WTC11 (cell line): ENCODE data around the gene P2RX6. TPM values are rescaled to one million over a fixed set of nuclear protein-coding genes. Genes with fewer than 3 reads are reported as not detected.

Experiments
- ATAC-seq: fragments of 200-7000 bp; cut with Tn5 transposase; 2 replicates; pipeline ENCODE4 v1.10.0; 2021; ENCODE audit warnings: mild to moderate bottlenecking, moderate library complexity
- CTCF ChIA-PET: fragments of 300-600 bp; sonication (Branson Sonifier 250); formaldehyde crosslinking; loops from one replicate; lab custom pipeline; 2021; ENCODE audit warnings: antibody characterized with exemption; lab: Charles Lee
- POLR2A ChIA-PET: fragments of 350-600 bp; sonication (Branson Sonifier 250); formaldehyde crosslinking; loops from one replicate; lab custom pipeline; 2021; ENCODE audit warnings: antibody characterized with exemption; lab: Charles Lee
- DNase-seq: peaks from one replicate; pipeline ENCODE4 v3.0.0; 2021; ENCODE audit warnings: low spot score
- H3K27ac Mint-ChIP-seq: 2 replicates; pipeline ENCODE4 v1.8.0; 2021; ENCODE audit warnings: mixed read lengths
- H3K27me3 Mint-ChIP-seq: 2 replicates; pipeline ENCODE4 v1.8.0; 2021; ENCODE audit warnings: low read depth, mild to moderate bottlenecking, moderate library complexity, mixed read lengths
- H3K36me3 Mint-ChIP-seq: 2 replicates; pipeline ENCODE4 v1.8.0; 2021; ENCODE audit warnings: mixed read lengths
- H3K4me1 Mint-ChIP-seq: 2 replicates; pipeline ENCODE4 v1.8.0; 2022; ENCODE audit warnings: mixed read lengths
- H3K4me3 Mint-ChIP-seq: 2 replicates; pipeline ENCODE4 v1.8.0; 2021; ENCODE audit warnings: mild to moderate bottlenecking, moderate library complexity, mixed read lengths
- H3K9me3 Mint-ChIP-seq: 2 replicates; pipeline ENCODE4 v1.8.0; 2021; ENCODE audit warnings: mixed read lengths
- ELF4 ChIP-seq: sonication (generic); formaldehyde crosslinking; IDR thresholded peaks from 2 replicates; pipeline ENCODE4 v1.8.1; 2022; ENCODE audit warnings: low read depth, mild to moderate bottlenecking, moderate library complexity, missing genetic modification reagents
- ESRRA ChIP-seq: sonication (generic); formaldehyde crosslinking; IDR thresholded peaks from 2 replicates; pipeline ENCODE4 v1.8.1; 2022; ENCODE audit warnings: mild to moderate bottlenecking, missing genetic modification reagents, borderline replicate concordance
- NFE2L1 ChIP-seq: sonication (generic); formaldehyde crosslinking; IDR thresholded peaks from 2 replicates; pipeline ENCODE4 v1.8.1; 2023; ENCODE audit warnings: missing genetic modification reagents
- RORB ChIP-seq: fragments of 250-450 bp; sonication (Bioruptor Pico); IDR thresholded peaks from 2 replicates; pipeline ENCODE4 v1.9.0; 2021; ENCODE audit warnings: mild to moderate bottlenecking
- SMAD3 ChIP-seq: sonication (generic); formaldehyde crosslinking; IDR thresholded peaks from 2 replicates; pipeline ENCODE4 v1.8.0; 2022; ENCODE audit warnings: missing genetic modification reagents, mild to moderate bottlenecking, borderline replicate concordance
- ZNF138 ChIP-seq: sonication (generic); formaldehyde crosslinking; conservative IDR thresholded peaks from 2 replicates; pipeline ENCODE4 v1.8.1; 2022; ENCODE audit warnings: mild to moderate bottlenecking, moderate library complexity, missing genetic modification reagents
- ZNF396 ChIP-seq: fragments of 250-450 bp; sonication (Bioruptor Pico); IDR thresholded peaks from 2 replicates; pipeline ENCODE4 v1.8.0; 2021; ENCODE audit warnings: mild to moderate bottlenecking, moderate library complexity, borderline replicate concordance
- ZNF416 ChIP-seq: fragments of 250-450 bp; sonication (Bioruptor Pico); IDR thresholded peaks from 2 replicates; pipeline ENCODE4 v1.9.0; 2021; ENCODE audit warnings: mild to moderate bottlenecking, inconsistent platforms
- total RNA-seq: library from RNA; stranded (reverse); gene quantifications from 3 replicates; pipeline ENCODE4 v1.2.3, GENCODE V29; 2021
- TF ChIP-seq, protein P1 (sequence below): sonication (generic); formaldehyde crosslinking; conservative IDR thresholded peaks from 2 replicates; pipeline ENCODE4 v1.8.1; 2022; ENCODE audit warnings: mild to moderate bottlenecking, missing genetic modification reagents
- TF ChIP-seq, protein P2 (sequence below): sonication (generic); formaldehyde crosslinking; IDR thresholded peaks from 2 replicates; pipeline ENCODE4 v1.8.1; 2023; ENCODE audit warnings: mild to moderate bottlenecking, missing genetic modification reagents, borderline replicate concordance
- TF ChIP-seq, protein P3 (sequence below): fragments of 250-450 bp; sonication (Bioruptor Pico); IDR thresholded peaks from 2 replicates; pipeline ENCODE4 v1.9.0; 2021; ENCODE audit warnings: moderate library complexity, mild to moderate bottlenecking, inconsistent platforms, borderline replicate concordance
- TF ChIP-seq, protein P4 (sequence below): sonication (generic); formaldehyde crosslinking; IDR thresholded peaks from 2 replicates; pipeline ENCODE4 v1.8.0; 2022; ENCODE audit warnings: mild to moderate bottlenecking, missing genetic modification reagents
- TF ChIP-seq, protein P5 (sequence below): sonication (generic); formaldehyde crosslinking; IDR thresholded peaks from 2 replicates; pipeline ENCODE4 v1.8.0; 2022; ENCODE audit warnings: missing genetic modification reagents
- TF ChIP-seq, protein P6 (sequence below): sonication (generic); formaldehyde crosslinking; IDR thresholded peaks from 2 replicates; pipeline ENCODE4 v1.8.1; 2022; ENCODE audit warnings: mild to moderate bottlenecking, missing genetic modification reagents, moderate library complexity, borderline replicate concordance
- TF ChIP-seq, protein P7 (sequence below): sonication (generic); formaldehyde crosslinking; IDR thresholded peaks from 2 replicates; pipeline ENCODE4 v1.8.1; 2022; ENCODE audit warnings: mild to moderate bottlenecking, moderate library complexity, missing genetic modification reagents
- TF ChIP-seq, protein P8 (sequence below): fragments of 250-450 bp; sonication (Bioruptor Pico); IDR thresholded peaks from 2 replicates; pipeline ENCODE4 v1.9.0; 2021; ENCODE audit warnings: mild to moderate bottlenecking

The P2RX6 gene
- total RNA-seq, 1 experiment from 2014 or later: 0.13 TPM

DNA sequence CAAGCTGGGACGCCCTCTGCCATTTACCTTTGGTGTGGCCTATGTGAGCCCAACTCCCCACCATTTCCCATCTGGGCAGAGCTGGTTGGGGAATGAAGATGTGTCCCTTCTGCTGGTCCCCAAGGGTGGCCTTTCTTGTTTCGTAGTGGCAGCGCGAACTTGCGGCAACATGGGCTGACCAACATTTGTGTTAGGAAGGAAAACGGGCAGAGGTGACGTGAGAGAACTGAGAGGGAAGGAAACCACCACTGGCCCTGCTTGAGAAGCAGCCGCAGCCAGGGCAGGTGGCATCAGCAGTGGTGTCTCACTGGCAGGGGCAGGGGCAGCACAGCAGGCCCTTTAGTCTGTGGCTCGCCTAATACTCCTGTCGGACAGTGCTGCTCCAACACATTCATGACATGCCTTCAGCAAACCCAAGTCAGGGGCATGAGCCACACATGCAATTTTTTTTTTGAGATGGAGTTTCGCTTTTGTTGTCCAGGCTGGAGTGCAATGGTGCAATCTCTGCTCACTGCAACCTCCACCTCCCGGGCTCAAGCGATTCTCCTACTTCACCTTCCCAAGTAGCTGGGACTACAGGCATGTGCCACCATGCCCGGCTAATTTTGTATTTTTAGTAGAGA is 60.7 kb downstream of the P2RX6 start:
- Mint-ChIP-seq H3K9me3 (peaks cover 18% of the 10 kb centered on the region), H3K36me3 (no peaks in the 10 kb centered on the region), H3K27ac (no peak overlapping the region), H3K4me3 (no peak overlapping the region), H3K27me3 (no peaks in the 10 kb centered on the region), H3K4me1 (no peaks in the 10 kb centered on the region)
- POLR2A ChIA-PET: no interaction called here
- CTCF ChIA-PET: interaction anchor here (1.1 to 2.5 kb wide), 2 partner anchors 28 to 55 kb away, joined by 5 to 6 read pairs; no protein-coding TSS in a partner anchor
- no peak for TF ChIP-seq ESRRA (CRISPR knock-in tag)
- ATAC-seq (no peak), DNase-seq (no peak)

DNA sequence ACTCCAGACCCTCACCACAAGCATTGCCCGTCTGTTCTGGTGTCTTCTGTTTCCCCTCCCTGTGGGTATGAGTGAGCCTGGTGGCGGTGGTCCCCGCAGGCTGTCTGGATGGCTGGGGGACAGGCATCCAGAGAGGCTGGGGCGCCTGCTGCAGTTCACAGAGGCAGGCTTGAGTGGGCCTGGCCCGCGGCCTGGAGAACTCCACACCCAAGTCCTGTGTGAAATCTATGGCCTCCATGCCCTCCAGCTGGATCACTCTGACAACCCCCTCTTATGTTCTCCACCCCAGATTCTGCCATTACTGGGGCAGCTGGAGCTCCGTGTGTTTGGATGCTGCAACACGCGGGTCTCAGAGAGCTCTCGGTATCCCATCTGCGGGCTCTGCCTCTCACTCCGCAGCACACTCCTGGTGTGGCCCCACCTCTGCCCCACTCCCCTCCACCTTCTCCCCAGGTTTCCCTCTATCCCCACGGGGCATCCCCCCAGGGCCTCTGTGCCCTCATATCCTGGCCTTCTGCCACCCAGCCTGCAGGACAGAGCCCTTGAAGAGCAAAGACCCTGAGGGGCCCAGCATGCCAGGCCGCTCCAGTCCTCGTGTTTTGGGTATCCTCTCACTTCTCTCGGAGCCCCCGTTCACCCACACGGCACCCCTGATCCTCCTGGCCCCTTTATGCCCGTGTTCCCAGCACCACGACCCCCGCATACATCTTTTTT is 62.1 kb downstream of the P2RX6 start:
- DNase-seq: no peak
- no peak overlapping the region for H3K27ac Mint-ChIP-seq
- H3K4me3 Mint-ChIP-seq: no peak overlapping the region
- H3K27me3 Mint-ChIP-seq: no peaks in the 10 kb centered on the region
- peaks cover 10% of the 10 kb centered on the region for H3K9me3 Mint-ChIP-seq
- CTCF ChIA-PET: interaction anchor here (0.5 to 2.5 kb wide), 4 partner anchors 26 to 121 kb away, joined by 3 to 6 read pairs (median 4); no protein-coding TSS in a partner anchor
- POLR2A ChIA-PET: no interaction called here
- H3K36me3 Mint-ChIP-seq: no peaks in the 10 kb centered on the region
- no peak for ATAC-seq
- no peaks in the 10 kb centered on the region for H3K4me1 Mint-ChIP-seq
- no peak for TF ChIP-seq NFE2L1 (CRISPR knock-in tag)
- TF ChIP-seq ZNF416 (CRISPR knock-in tag): no peak
- no peak for TF ChIP-seq RORB (CRISPR knock-in tag)
- TF ChIP-seq, protein P1, sequence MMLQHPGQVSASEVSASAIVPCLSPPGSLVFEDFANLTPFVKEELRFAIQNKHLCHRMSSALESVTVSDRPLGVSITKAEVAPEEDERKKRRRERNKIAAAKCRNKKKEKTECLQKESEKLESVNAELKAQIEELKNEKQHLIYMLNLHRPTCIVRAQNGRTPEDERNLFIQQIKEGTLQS: no peak
- TF ChIP-seq, protein P2, sequence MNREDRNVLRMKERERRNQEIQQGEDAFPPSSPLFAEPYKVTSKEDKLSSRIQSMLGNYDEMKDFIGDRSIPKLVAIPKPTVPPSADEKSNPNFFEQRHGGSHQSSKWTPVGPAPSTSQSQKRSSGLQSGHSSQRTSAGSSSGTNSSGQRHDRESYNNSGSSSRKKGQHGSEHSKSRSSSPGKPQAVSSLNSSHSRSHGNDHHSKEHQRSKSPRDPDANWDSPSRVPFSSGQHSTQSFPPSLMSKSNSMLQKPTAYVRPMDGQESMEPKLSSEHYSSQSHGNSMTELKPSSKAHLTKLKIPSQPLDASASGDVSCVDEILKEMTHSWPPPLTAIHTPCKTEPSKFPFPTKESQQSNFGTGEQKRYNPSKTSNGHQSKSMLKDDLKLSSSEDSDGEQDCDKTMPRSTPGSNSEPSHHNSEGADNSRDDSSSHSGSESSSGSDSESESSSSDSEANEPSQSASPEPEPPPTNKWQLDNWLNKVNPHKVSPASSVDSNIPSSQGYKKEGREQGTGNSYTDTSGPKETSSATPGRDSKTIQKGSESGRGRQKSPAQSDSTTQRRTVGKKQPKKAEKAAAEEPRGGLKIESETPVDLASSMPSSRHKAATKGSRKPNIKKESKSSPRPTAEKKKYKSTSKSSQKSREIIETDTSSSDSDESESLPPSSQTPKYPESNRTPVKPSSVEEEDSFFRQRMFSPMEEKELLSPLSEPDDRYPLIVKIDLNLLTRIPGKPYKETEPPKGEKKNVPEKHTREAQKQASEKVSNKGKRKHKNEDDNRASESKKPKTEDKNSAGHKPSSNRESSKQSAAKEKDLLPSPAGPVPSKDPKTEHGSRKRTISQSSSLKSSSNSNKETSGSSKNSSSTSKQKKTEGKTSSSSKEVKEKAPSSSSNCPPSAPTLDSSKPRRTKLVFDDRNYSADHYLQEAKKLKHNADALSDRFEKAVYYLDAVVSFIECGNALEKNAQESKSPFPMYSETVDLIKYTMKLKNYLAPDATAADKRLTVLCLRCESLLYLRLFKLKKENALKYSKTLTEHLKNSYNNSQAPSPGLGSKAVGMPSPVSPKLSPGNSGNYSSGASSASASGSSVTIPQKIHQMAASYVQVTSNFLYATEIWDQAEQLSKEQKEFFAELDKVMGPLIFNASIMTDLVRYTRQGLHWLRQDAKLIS (CRISPR knock-in tag): no peak
- TF ChIP-seq SMAD3 (CRISPR knock-in tag): no peak
- TF ChIP-seq, protein P3, sequence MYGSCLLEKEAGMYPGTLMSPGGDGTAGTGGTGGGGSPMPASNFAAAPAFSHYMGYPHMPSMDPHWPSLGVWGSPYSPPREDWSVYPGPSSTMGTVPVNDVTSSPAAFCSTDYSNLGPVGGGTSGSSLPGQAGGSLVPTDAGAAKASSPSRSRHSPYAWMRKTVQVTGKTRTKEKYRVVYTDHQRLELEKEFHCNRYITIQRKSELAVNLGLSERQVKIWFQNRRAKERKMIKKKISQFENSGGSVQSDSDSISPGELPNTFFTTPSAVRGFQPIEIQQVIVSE (CRISPR knock-in tag): no peak
- TF ChIP-seq, protein P4, sequence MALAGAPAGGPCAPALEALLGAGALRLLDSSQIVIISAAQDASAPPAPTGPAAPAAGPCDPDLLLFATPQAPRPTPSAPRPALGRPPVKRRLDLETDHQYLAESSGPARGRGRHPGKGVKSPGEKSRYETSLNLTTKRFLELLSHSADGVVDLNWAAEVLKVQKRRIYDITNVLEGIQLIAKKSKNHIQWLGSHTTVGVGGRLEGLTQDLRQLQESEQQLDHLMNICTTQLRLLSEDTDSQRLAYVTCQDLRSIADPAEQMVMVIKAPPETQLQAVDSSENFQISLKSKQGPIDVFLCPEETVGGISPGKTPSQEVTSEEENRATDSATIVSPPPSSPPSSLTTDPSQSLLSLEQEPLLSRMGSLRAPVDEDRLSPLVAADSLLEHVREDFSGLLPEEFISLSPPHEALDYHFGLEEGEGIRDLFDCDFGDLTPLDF: no peak
- TF ChIP-seq ZNF396 (CRISPR knock-in tag): no peak
- TF ChIP-seq ZNF138 (CRISPR knock-in tag): no peak
- TF ChIP-seq, protein P5, sequence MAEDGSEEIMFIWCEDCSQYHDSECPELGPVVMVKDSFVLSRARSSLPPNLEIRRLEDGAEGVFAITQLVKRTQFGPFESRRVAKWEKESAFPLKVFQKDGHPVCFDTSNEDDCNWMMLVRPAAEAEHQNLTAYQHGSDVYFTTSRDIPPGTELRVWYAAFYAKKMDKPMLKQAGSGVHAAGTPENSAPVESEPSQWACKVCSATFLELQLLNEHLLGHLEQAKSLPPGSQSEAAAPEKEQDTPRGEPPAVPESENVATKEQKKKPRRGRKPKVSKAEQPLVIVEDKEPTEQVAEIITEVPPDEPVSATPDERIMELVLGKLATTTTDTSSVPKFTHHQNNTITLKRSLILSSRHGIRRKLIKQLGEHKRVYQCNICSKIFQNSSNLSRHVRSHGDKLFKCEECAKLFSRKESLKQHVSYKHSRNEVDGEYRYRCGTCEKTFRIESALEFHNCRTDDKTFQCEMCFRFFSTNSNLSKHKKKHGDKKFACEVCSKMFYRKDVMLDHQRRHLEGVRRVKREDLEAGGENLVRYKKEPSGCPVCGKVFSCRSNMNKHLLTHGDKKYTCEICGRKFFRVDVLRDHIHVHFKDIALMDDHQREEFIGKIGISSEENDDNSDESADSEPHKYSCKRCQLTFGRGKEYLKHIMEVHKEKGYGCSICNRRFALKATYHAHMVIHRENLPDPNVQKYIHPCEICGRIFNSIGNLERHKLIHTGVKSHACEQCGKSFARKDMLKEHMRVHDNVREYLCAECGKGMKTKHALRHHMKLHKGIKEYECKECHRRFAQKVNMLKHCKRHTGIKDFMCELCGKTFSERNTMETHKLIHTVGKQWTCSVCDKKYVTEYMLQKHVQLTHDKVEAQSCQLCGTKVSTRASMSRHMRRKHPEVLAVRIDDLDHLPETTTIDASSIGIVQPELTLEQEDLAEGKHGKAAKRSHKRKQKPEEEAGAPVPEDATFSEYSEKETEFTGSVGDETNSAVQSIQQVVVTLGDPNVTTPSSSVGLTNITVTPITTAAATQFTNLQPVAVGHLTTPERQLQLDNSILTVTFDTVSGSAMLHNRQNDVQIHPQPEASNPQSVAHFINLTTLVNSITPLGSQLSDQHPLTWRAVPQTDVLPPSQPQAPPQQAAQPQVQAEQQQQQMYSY (CRISPR knock-in tag): no peak
- no peak for TF ChIP-seq ELF4 (CRISPR knock-in tag)
- TF ChIP-seq, protein P6, sequence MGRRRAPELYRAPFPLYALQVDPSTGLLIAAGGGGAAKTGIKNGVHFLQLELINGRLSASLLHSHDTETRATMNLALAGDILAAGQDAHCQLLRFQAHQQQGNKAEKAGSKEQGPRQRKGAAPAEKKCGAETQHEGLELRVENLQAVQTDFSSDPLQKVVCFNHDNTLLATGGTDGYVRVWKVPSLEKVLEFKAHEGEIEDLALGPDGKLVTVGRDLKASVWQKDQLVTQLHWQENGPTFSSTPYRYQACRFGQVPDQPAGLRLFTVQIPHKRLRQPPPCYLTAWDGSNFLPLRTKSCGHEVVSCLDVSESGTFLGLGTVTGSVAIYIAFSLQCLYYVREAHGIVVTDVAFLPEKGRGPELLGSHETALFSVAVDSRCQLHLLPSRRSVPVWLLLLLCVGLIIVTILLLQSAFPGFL (CRISPR knock-in tag): no peak
- TF ChIP-seq, protein P7, sequence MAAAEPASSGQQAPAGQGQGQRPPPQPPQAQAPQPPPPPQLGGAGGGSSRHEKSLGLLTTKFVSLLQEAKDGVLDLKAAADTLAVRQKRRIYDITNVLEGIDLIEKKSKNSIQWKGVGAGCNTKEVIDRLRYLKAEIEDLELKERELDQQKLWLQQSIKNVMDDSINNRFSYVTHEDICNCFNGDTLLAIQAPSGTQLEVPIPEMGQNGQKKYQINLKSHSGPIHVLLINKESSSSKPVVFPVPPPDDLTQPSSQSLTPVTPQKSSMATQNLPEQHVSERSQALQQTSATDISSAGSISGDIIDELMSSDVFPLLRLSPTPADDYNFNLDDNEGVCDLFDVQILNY (CRISPR knock-in tag): no peak
- TF ChIP-seq, protein P8, sequence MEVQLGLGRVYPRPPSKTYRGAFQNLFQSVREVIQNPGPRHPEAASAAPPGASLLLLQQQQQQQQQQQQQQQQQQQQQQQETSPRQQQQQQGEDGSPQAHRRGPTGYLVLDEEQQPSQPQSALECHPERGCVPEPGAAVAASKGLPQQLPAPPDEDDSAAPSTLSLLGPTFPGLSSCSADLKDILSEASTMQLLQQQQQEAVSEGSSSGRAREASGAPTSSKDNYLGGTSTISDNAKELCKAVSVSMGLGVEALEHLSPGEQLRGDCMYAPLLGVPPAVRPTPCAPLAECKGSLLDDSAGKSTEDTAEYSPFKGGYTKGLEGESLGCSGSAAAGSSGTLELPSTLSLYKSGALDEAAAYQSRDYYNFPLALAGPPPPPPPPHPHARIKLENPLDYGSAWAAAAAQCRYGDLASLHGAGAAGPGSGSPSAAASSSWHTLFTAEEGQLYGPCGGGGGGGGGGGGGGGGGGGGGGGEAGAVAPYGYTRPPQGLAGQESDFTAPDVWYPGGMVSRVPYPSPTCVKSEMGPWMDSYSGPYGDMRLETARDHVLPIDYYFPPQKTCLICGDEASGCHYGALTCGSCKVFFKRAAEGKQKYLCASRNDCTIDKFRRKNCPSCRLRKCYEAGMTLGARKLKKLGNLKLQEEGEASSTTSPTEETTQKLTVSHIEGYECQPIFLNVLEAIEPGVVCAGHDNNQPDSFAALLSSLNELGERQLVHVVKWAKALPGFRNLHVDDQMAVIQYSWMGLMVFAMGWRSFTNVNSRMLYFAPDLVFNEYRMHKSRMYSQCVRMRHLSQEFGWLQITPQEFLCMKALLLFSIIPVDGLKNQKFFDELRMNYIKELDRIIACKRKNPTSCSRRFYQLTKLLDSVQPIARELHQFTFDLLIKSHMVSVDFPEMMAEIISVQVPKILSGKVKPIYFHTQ: no peak
